GM12878 (cell line): ENCODE results near the gene DUSP22.

Source experiments
- ATF7 ChIP-seq: fragments of 450-650 bp; IDR thresholded peaks from 2 replicates; pipeline ENCODE4 v1.6.1; 2016; ENCODE audit warnings: low read depth, mild to moderate bottlenecking
- CTCF ChIP-seq, 3 experiments: IDR thresholded peaks in 2 of 3; conservative IDR thresholded peaks in 1 of 3; 2 replicates each; pipeline ENCODE4 v1.5.1; 2011; ENCODE audit warnings: low read depth in 3 of 3, low read length in 3 of 3, mild to moderate bottlenecking in 3 of 3, control low read depth in 2 of 3, moderate library complexity in 2 of 3, inconsistent platforms in 1 of 3, mixed read lengths in 1 of 3; ENCODE audit not compliant: control insufficient read depth in 2 of 3, insufficient read depth in 1 of 3; ENCODE audit errors: extremely low read depth in 1 of 3
- HDGF ChIP-seq: fragments of 450-650 bp; IDR thresholded peaks from 2 replicates; pipeline ENCODE4 v1.6.1; 2016; ENCODE audit warnings: antibody characterized with exemption
- POLR2A ChIP-seq: IDR thresholded peaks from 2 replicates; pipeline ENCODE4 v1.6.1; 2011; ENCODE audit warnings: low read depth, mild to moderate bottlenecking, low read length
- POLR2AphosphoS5 ChIP-seq: IDR thresholded peaks from 2 replicates; pipeline ENCODE4 v1.6.1; 2011; ENCODE audit warnings: mild to moderate bottlenecking, low read length, inconsistent platforms
- SP1 ChIP-seq: IDR thresholded peaks from one replicate; pipeline ENCODE4 v1.6.1; 2011; ENCODE audit warnings: low read depth, low read length
- USF2 ChIP-seq: IDR thresholded peaks from 2 replicates; pipeline ENCODE4 v1.6.1; 2011; ENCODE audit warnings: low read depth, low read length, improper control_type of control experiment, borderline replicate concordance

GRCh38 chr6:355373-356208 is 63.3 kb downstream of the DUSP22 start:
- TF ChIP-seq ATF7, result no peak
- no peak for TF ChIP-seq POLR2A
- TF ChIP-seq HDGF, result no peak
- TF ChIP-seq POLR2AphosphoS5, result no peak
- no peak for TF ChIP-seq CTCF (IDR thresholded peaks at IDR 0.05 in 2 of 3, conservative IDR thresholded peaks at IDR 0.05 in 1 of 3; ENCODE audit: control insufficient read depth in 2 of 3, extremely low read depth in 1 of 3, insufficient read depth in 1 of 3, low read depth in 3 of 3, low read length in 3 of 3)
- no peak for TF ChIP-seq SP1
- no peak for TF ChIP-seq USF2
